GM12875 (cell line): Measurements from ENCODE around the gene JADE2.
"Not testable (repeated sequence)": the region's sequence is repeated elsewhere in the genome, so short reads cannot be mapped to it uniquely, and the experiment has no call there.

Experiments
- H3K4me3 ChIP-seq: one replicate; pipeline ENCODE4 v1.5.1; 2011; ENCODE audit warnings: low read depth, low read length, control low read depth
- CTCF ChIP-seq: IDR thresholded peaks from 2 replicates; pipeline ENCODE4 v1.5.1; 2011; ENCODE audit warnings: low read depth, mild to moderate bottlenecking, control low read depth, inconsistent platforms, low read length, moderate library complexity, borderline replicate concordance; ENCODE audit not compliant: insufficient read depth

JADE2 gene

GRCh38 chr5:134491841-134492442, 33.5 kb upstream of the JADE2 start:
- TF ChIP-seq CTCF: no peak
- H3K4me3 ChIP-seq: no peak overlapping the region

GRCh38 chr5:134492568-134492967, 32.9 kb upstream of the JADE2 start:
- TF ChIP-seq CTCF: no peak
- no peak overlapping the region for H3K4me3 ChIP-seq

GRCh38 chr5:134493461-134494055, 31.9 kb upstream of the JADE2 start:
- no peak for TF ChIP-seq CTCF

GRCh38 chr5:134494780-134495179, 30.7 kb upstream of the JADE2 start:
- H3K4me3 ChIP-seq: no peak overlapping the region
- TF ChIP-seq CTCF: no peak

More at GRCh38 chr5:134493461-134494055, 31.9 kb upstream of the JADE2 start:
- no peak overlapping the region for H3K4me3 ChIP-seq

GRCh38 chr5:134499905-134500304, 25.6 kb upstream of the JADE2 start:
- H3K4me3 ChIP-seq: not testable (repeated sequence)

GRCh38 chr5:134500699-134501430, 24.6 kb upstream of the JADE2 start:
- TF ChIP-seq CTCF: no peak
- no peak overlapping the region for H3K4me3 ChIP-seq

- no peak for TF ChIP-seq CTCF
- H3K4me3 ChIP-seq: no peak overlapping the region
These were observed 23.2 kb upstream of the JADE2 start for GRCh38 chr5:134502259-134502658.
